GDM1 (cell line): Measurements from ENCODE around the gene MAPKBP1.
"Not testable (repeated sequence)": the region's sequence is repeated elsewhere in the genome, so short reads cannot be mapped to it uniquely, and the experiment has no call there.

Source experiments
- DNase-seq: peaks from one replicate; lab custom pipeline; 2025; lab: John Stamatoyannopoulos, UW

MAPKBP1 gene

DNA sequence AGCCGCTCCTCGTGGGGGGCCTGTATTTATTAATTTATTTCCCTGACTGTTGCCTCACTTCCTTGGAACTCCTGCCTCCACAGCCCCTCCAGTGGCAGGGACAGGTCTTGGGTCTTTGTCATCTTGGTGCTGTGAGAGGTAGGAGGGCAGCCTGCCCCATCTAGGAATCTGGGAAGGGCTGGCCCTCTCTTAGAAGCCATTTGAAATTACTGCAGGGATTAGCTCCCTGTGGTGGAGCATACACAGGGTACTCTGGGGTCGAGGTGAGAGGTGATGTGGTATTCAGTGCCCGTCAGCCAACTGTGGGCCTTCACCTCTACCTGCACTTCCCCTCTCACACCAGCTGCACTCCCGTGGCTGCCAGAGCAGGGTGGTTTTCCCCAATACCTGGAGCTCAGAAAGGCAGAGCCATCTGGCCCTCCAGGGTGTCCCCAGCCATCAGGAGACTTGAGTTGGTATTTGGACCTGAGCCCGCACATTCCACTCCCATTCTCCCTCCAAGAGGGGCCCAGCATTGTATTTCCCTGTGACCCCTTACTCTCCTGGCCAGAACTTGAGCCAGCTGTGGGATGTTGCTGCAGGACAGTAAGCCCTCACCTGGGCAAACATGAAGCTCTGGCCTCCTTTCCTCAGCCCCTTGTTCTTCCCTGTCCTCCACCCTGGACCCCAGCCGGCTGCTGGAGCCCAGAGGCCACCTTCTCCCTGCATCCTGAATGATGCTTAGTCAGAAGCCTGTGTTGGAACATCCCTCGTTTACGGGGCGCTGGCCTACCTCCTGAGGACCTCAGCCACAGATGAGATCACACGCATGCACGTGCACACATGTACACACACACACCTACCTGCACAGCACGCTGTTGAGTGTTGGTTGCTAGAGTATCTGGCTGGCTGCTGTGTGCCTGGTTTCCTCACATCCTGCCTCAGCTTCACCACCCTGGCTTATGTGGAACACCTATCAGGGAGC is 51.6 kb downstream of the MAPKBP1 start:
- DNase-seq: no peak

- DNase-seq: no peak
Measured at GRCh38 chr15:41827290-41827879, 53.1 kb downstream of the MAPKBP1 start.

DNA sequence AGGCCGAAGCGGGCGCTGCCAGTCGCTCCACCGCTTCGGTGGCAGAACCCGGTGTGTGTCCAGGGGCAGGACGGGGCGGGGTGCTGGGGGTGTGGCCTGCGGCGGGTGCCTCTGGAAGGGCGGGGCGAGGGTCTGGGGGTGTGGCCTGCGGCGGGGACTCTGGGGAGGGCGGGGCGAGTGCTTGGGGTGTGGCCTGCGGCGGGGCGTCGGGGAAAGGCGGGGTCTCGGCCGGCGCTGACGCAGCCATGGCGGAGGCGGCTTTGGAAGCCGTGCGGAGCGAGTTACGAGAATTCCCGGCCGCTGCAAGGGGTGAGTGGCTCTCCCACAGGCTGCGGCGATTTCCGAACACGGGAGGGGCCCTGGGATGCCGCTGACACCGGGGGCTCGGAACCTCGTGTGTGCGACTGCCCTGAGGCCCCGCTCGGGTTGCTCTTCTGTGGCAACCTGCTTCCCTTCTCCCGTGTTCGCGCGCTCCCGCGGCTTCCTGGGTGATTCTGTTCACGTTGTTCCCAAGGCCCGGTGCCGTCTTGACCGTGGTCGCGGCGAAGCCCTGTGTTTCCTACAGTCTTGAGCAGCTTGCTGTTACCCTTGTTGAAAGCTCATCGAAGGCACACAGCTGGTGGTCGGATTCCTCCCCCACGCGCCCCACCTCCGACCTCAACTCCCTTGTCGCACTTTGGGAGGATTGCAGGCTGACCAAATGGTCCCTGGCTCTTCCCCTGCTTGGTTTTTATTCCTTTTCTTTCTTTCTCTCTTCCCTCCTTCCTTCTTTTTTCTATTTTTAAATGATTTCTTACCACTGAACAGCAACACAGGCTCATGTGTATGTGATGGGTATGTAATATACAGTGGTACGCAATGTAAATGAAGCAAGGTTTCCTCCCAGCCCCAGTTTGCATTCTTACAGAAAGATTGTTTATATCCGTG is 53.9 kb downstream of the MAPKBP1 start, which contains the start of gene JMJD7:
Gene JMJD7, plus strand, starts transcription at position 213 of the 927 bp plus-strand sequence. Its CDS starts 33 bp downstream, at position 246.
- DNase-seq: peak; percentile 82

DNA sequence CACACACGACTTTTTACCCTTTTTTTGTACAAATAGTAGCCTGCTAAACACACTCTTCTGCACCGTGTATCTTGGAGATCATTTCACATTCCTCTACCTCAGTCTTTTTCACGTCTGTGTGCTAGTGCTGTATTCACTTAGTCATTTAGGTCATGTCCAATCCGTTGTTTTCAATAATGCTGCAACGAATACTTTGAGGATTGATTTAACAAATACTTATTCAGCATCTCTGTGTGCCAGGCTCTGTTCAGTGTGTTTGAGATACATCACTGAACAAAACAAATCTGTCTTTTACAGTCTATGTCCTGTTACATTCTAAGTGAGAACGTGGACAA is 54.5 kb downstream of the MAPKBP1 start:
- DNase-seq: no peak

- no peak for DNase-seq
Measured at GRCh38 chr15:41829959-41830646, 55.8 kb downstream of the MAPKBP1 start.

DNA sequence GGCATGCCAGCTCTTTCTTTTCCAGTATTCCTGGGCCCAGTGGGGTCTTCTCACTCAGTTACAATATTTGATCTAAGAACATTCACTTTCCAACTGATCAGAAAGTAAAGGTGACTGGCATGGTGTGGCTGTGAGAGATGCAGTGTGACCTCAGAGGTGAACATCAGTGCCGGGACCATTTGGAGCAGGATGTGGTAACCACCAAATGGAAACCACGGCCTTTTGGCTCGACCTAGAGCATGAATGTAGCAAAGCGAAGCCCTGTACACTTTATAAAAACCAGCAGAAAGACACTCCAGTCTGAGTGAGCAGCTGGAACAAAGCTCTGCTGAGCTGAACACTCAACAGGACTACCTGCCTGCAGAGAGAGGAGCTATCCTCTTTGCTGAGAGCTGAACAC is 57.0 kb downstream of the MAPKBP1 start:
- DNase-seq: not testable (repeated sequence)

DNA sequence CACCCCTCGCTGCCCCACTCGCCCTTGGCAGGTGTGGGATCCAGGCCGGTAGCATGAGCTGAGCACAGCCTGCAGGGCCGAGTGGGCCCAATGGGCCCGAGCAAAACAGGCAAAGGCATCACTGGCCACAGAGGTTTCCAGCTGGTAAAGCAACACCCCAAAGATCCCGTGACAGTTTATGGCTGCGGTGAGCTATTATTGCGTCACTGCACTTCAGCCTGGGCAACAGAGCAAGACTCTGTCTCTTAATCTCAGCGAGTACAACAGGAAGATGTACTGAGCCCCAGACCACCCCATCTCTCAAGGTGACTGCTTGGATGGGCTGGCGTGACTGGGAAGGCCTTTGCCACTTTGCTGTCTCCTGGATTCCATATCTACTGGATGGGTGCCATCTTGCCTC is 57.9 kb downstream of the MAPKBP1 start:
- no peak for DNase-seq

GRCh38 chr15:41832875-41833274 is 58.6 kb downstream of the MAPKBP1 start:
- DNase-seq: no peak

DNA sequence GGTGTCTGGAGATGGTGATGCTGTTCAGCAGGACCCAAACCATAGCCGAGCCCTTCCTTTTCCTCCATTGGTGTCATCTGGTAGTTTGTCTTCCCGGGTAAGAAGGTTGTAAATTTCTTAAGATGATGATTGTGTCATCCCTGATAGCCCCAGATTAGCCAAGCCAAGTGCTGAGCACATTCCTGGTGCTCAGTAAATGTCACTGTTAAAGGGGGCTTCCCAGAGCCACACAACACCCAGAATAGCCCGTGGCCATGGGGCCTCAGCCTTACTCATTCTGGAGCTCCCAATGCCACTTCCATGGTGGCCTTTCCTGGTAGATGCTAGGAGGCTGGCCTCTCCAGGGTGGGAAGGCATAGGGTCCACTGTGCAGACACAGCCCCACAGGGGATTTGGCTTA is 59.8 kb downstream of the MAPKBP1 start:
- DNase-seq: no peak

GRCh38 chr15:41836073-41836472 is 61.8 kb downstream of the MAPKBP1 start:
- DNase-seq: no peak

DNA sequence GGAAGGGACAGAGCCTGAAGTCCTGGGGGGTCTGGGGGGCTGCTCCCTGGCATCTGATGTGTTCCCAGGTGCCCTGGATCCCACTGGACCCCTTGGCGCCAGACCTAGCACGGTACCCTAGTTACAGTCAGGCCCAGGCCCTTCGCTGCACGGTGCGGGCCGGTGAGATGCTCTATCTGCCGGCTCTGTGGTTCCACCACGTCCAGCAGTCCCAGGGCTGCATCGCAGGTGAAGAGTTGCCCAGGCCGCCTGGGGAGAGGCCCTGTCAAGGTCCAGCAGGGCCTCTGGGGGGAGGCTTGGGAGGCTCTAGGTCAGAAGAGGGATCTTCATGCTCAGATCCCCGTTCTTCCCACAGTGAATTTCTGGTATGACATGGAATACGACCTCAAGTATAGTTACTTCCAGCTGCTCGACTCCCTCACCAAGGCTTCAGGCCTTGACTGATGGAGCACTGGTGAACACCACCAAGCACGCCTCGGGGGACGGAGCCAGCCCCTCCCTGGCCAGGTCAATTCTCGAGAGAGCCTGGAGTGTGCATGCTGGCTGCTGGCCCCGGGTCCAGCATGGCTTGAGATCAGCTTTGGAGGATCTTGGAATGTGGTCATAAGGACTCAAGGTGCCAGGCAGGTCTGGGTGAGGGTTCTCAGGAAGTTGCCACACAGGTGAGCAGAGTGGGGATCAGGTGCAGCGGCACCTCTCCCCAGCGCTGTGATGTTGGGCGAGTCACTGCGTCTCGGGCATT is 62.6 kb downstream of the MAPKBP1 start:
- no peak for DNase-seq

GRCh38 chr15:41838400-41838897 is 64.2 kb downstream of the MAPKBP1 start, which contains the start of gene PLA2G4B:
PLA2G4B (plus strand) TSS chr15:41838847; CDS start chr15:41838914, 67 bp downstream.
- no peak for DNase-seq

- DNase-seq: no peak
Measured at GRCh38 chr15:41839781-41840491, 65.7 kb downstream of the MAPKBP1 start.

- no peak for DNase-seq
Measured at GRCh38 chr15:41840673-41841072, 66.4 kb downstream of the MAPKBP1 start.

- DNase-seq: no peak
Measured at GRCh38 chr15:41841131-41841530, 66.8 kb downstream of the MAPKBP1 start.

DNA sequence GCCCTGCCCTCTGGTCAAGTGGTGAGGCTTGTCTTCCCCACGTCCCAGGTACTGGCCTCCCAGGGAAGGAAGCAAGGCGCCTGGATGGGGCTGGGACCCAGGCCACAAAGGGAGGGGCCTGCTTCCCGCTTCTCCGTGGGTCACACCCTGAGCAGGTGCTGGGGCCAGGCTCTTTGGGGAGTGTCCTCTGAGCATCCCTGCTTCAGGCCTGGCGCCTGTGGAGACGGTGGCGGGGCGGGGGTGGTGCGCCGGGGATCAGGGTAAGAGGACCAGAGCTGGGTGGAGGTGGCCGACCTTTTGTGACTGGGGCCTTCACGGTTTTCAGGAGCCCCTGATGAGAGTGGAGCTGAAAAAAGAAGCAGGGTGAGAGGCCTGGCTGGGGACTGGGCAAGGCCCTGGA is 67.9 kb downstream of the MAPKBP1 start:
- DNase-seq: no peak

DNA sequence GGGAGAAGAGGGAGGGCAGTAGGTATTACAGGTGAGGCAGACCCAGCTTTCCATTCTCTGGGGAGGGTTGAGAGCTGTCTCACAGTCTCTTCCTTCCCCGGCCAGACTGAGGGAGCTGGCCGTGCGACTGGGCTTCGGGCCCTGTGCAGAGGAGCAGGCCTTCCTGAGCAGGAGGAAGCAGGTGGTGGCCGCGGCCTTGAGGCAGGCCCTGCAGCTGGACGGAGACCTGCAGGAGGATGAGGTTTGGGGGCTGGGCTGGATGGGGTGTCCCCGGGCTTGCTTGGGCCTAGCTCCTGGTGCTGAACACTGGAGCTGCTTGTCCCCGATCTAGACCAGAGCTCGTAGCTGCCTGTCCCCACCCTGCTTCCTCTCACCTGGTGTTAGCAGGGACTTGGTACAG is 69.3 kb downstream of the MAPKBP1 start:
- DNase-seq: no peak

DNA sequence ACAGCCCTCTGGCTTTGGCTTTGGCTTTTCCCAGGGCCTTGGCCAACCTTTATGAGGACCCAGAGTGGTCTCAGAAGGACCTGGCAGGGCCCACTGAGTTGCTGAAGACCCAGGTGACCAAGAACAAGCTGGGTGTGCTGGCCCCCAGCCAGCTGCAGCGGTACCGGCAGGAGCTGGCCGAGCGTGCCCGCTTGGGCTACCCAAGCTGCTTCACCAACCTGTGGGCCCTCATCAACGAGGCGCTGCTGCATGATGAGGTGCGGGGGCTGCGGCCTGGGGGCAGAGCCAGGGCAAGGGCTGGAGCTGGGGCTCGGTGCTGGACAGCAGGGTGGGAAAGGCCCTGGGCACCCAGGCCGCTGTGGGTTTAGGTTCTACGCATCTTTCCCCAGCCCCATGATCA is 70.5 kb downstream of the MAPKBP1 start:
- DNase-seq: no peak

- no peak for DNase-seq
Measured at GRCh38 chr15:41847206-41847605, 72.9 kb downstream of the MAPKBP1 start.

DNA sequence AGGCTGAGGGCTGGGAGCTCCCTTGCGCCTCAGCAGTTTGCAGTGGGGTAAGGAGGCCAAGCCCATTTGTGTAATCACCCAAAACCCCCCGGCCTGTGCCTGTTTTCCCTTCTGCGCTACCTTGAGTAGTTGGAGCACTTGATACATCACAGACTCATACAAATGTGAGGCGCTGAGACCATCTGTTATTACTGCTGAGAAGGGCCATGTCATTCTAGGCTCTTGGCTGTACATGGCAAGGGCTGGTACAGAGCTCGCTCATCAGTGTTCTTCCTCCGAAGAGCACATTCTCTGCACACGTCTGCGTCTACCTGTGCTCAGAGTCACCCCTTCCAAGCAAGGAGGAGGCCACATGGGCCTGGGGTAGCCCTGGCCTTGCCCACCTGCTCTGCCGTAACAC is 73.7 kb downstream of the MAPKBP1 start:
- no peak for DNase-seq
